GOT3 (cell line): Measurements from ENCODE around the gene PLLP.

Experiments used
- DNase-seq: peaks from one replicate; lab custom pipeline; 2025; ENCODE audit warnings: mixed read lengths; lab: John Stamatoyannopoulos, UW

The PLLP gene

GRCh38 chr16:57225978-57226377 is 58.5 kb downstream of the PLLP start:
- DNase-seq: no peak

DNA sequence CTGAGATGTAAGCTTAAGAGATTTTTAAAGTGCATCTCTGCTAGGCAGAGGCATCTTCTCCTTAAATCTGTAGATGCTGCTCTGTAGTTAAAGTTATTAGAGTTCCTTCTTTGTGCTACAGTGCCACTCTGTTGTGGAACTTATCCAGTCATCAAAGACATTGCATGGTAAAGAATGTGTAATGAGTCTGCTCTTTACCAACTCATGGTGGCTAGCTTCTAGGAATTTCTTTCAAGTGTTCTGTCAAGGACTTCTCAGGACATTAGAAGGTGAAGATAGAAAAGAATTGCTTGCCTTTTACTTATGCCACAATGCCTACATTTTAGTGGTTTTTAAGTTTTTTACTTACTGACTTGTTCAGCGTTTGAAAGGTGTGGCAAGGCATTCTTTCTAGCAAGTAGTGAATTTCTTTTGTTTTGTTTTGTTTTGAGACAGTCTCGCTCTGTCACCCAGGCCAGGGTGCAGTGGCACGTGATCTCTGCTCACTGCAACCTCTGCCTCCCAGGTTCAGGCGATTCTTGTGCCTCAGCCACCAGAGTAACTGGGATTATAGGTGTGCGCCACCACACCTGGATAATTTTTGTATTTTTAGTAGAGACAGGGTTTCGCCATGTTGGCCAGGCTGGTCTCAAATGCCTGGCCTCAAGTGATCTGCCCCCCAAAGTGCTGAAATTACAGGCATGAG is 59.7 kb downstream of the PLLP start:
- no peak for DNase-seq

DNA sequence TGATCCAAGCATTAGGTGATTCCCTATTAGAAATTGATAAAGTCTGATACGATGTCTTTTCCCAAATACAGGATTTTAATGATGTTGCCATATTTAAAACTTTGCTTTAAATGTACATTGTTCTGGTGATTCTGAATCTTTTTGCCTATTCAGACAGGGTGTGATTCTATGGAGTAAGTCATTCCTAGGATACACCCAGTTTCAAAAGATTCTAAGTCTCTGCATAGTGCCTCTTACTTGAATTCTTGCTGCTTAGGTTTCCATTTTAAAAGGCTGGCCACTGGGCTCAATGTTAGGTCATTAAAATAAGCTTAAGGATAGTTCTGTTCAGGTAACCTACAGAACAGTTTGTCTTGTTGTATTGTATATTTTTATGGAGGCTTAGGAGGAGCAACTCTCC is 61.4 kb downstream of the PLLP start:
- no peak for DNase-seq

DNA sequence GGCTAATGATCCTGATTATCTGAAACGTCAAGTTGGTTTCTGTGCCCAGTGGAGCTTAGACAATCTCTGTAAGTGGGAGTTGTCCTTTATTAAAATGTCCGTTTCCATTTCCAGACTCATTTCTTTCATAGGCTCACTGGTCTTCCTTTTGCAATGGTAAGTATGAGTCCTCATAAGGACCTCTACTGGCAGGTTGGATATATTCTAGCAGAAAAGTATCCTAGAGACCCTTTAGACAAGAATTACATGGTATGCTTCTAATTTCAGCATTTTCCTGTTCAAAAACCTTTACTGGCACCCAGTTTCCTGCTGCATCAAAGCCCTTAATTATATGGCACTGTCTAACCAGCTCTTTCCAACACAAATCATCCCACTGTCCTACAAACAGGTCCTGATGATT is 67.5 kb downstream of the PLLP start:
- no peak for DNase-seq

DNA sequence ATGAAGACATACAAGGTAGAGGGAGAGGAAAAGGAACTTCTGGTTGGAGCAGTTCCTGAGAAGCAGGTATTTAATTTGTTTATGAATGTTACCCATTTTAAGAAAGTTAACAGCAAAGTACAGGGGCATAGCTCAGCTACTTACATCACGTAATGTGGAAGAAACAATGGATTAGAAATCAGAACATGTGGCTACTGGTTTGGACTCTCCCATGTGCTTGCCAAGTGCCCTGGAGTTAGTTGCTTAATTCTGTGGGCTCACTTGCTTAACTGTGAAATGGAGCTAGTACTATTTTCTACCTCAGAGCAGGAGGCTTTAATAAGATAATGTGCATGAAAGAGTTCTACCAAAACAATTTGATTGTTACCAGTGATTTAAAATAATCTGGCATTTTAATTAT is 71.0 kb downstream of the PLLP start:
- no peak for DNase-seq

- no peak for DNase-seq
Measured at GRCh38 chr16:57209780-57210179, 74.7 kb downstream of the PLLP start.

GRCh38 chr16:57208926-57209325 is 75.5 kb downstream of the PLLP start:
- no peak for DNase-seq
